Nephron progenitor cell (in vitro differentiated cells): ENCODE data around the gene FHL1.

Source experiments
- DNase-seq: peaks from one replicate; pipeline ENCODE4 v3.0.0; 2021
- H3K27ac Mint-ChIP-seq: 2 replicates; pipeline ENCODE4 v1.8.0; 2021; ENCODE audit warnings: mild to moderate bottlenecking, moderate library complexity, mixed read lengths
- H3K27me3 Mint-ChIP-seq: 2 replicates; pipeline ENCODE4 v1.8.0; 2021; ENCODE audit warnings: mild to moderate bottlenecking, low read depth, mixed read lengths; ENCODE audit not compliant: poor library complexity
- H3K36me3 Mint-ChIP-seq: 2 replicates; pipeline ENCODE4 v1.8.0; 2021; ENCODE audit warnings: low read depth, mixed read lengths
- H3K4me1 Mint-ChIP-seq: 2 replicates; pipeline ENCODE4 v1.8.0; 2021; ENCODE audit warnings: mixed read lengths
- H3K4me3 Mint-ChIP-seq: 2 replicates; pipeline ENCODE4 v1.8.0; 2021; ENCODE audit warnings: mild to moderate bottlenecking, moderate library complexity, mixed read lengths
- H3K9me3 Mint-ChIP-seq: 2 replicates; pipeline ENCODE4 v1.8.0; 2021; ENCODE audit warnings: mild to moderate bottlenecking, moderate library complexity, mixed read lengths
- TF ChIP-seq, protein P1 (sequence below): fragments of 200-600 bp; sonication (generic); IDR thresholded peaks from 2 replicates; pipeline ENCODE4 v1.5.0; 2021; ENCODE audit warnings: antibody characterized with exemption

FHL1 gene

DNA sequence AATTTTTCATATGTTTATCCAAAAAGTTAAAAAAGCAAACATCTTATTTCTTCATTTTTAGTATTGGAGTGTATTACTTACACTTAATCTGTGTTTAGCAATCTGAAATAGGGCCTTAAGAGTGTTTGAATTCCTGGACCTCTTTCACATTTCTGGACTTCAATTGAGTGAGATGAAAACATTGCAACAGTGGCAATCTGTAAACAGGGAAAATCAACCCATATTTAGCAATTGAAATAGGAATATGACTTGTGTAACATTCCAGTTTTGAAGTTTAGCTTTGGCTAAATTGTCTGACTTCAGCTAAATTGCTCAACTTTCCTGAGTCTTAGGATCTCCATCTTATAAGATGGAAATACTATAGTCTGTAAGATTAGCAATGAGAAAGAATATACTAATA lies 34.6 kb upstream of the FHL1 start:
- no peak for DNase-seq
- no peaks in the 10 kb centered on the region for H3K4me1 Mint-ChIP-seq
- no peak overlapping the region for H3K4me3 Mint-ChIP-seq
- TF ChIP-seq, protein P1, sequence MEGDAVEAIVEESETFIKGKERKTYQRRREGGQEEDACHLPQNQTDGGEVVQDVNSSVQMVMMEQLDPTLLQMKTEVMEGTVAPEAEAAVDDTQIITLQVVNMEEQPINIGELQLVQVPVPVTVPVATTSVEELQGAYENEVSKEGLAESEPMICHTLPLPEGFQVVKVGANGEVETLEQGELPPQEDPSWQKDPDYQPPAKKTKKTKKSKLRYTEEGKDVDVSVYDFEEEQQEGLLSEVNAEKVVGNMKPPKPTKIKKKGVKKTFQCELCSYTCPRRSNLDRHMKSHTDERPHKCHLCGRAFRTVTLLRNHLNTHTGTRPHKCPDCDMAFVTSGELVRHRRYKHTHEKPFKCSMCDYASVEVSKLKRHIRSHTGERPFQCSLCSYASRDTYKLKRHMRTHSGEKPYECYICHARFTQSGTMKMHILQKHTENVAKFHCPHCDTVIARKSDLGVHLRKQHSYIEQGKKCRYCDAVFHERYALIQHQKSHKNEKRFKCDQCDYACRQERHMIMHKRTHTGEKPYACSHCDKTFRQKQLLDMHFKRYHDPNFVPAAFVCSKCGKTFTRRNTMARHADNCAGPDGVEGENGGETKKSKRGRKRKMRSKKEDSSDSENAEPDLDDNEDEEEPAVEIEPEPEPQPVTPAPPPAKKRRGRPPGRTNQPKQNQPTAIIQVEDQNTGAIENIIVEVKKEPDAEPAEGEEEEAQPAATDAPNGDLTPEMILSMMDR: no peak
- H3K9me3 Mint-ChIP-seq: peaks cover 62% of the 10 kb centered on the region
- no peaks in the 10 kb centered on the region for H3K36me3 Mint-ChIP-seq
- H3K27me3 Mint-ChIP-seq: no peaks in the 10 kb centered on the region
- H3K27ac Mint-ChIP-seq: no peak overlapping the region

DNA sequence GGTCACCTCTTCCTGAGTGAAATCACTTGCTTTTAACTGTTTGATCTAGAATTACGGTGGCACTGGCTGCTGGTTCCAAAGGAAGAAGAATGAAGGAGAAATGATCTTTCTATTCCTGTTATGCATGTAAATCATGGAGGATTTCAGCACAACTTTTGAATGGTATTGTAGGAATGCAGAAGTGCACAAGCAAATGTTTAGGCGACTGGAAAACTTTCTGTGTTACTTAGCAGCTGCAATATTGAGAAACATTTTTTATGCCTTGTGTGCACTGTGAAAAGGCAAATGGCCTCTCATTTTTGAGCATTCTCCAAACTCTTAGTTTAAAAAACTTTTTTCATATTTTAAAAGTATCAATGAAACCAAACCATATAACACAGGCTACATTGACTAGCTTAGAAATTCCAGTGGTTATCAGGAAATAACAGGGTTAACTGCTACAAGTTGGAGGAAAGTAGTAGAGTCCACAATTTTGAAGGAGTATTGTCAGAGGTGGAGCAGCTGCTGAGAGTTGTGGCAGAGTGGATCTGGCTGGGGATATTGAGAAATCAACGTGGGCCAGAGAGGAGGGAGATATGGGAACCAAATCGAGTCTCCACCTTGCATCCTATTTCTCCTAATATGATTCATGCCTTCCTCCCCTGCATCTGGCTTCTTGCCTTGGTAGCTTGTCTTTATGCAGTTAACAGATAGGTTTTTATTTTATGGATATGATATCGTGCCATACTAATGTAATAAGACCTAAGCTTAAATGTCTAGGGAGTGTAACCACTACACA lies 32.0 kb upstream of the FHL1 start:
- Mint-ChIP-seq H3K4me1 (no peaks in the 10 kb centered on the region), H3K9me3 (peaks cover 62% of the 10 kb centered on the region), H3K27ac (no peak overlapping the region), H3K36me3 (no peaks in the 10 kb centered on the region), H3K4me3 (no peak overlapping the region), H3K27me3 (peaks cover 7% of the 10 kb centered on the region)
- TF ChIP-seq, protein P1: no peak
- no peak for DNase-seq

DNA sequence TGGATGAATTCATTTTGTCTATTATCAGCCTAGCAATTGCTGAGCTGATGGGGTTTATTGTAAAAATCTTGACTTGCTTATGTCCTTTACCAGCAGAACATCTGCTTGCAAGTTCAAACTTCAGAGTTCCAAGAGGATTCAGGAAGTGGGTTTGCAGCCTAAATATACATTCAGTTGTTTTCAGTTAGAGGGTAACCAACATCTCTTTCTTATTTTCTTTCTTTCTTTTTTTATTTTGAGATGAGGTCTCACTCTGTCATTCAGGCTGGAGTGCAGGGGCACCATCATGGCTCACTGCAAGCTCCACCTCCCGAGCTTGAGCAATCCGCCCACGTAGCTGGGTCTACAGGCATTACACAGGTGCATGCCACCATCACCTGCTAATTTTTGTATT lies 31.4 kb upstream of the FHL1 start:
- Mint-ChIP-seq H3K9me3 (peaks cover 59% of the 10 kb centered on the region), H3K27me3 (peaks cover 7% of the 10 kb centered on the region), H3K36me3 (no peaks in the 10 kb centered on the region), H3K4me1 (no peaks in the 10 kb centered on the region), H3K4me3 (no peak overlapping the region), H3K27ac (no peak overlapping the region)
- no peak for DNase-seq
- TF ChIP-seq, protein P1: no peak

DNA sequence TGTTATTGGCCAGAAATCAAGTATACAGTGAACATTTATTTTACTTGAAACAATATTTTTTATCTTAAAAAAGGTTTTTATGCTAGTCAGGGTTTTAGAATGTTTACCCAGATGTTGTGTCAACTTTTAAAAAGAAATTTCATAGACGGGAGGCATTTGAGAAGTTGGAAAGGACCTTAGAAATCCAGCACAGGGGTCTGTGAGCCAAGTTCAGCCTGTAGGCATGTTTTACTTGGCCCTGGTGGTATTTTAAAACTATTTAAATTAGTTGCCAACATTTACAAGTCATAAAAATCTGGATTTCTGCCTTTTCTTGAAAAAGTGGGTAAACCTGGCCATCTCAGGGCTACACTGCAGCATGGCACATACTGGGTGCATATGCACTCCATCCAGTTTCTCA lies 25.5 kb upstream of the FHL1 start:
- no peak overlapping the region for H3K27ac Mint-ChIP-seq
- no peak for DNase-seq

DNA sequence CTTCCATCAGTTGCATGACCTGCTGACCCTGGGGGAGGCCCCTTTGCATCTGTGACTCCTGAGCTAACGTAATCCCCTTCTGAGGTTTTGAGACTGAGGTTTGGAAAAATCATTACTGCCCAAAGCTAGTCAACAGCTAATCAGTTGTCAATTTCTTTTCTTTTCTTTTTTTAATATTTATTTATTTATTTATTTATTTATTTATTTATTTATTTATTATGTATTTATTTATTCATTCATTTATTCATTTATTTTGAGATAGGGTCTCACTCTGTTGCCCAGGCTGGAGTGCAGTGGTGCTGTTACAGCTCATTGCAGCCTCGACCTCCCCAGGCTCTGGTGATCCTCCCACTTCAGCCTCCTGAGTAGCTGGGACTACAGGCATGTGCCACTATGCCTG lies 25.1 kb upstream of the FHL1 start:
- no peak for DNase-seq
- H3K27me3 Mint-ChIP-seq: peaks cover 7% of the 10 kb centered on the region
- no peaks in the 10 kb centered on the region for H3K4me1 Mint-ChIP-seq
- H3K27ac Mint-ChIP-seq: no peak overlapping the region
- H3K9me3 Mint-ChIP-seq: peaks cover 53% of the 10 kb centered on the region
- no peak overlapping the region for H3K4me3 Mint-ChIP-seq
- H3K36me3 Mint-ChIP-seq: no peaks in the 10 kb centered on the region
- TF ChIP-seq, protein P1: no peak

More for the DNA sequence above, 25.5 kb upstream of the FHL1 start:
- H3K36me3 Mint-ChIP-seq: no peaks in the 10 kb centered on the region
- peaks cover 50% of the 10 kb centered on the region for H3K9me3 Mint-ChIP-seq
- peaks cover 7% of the 10 kb centered on the region for H3K27me3 Mint-ChIP-seq
- TF ChIP-seq, protein P1: no peak
- no peak overlapping the region for H3K4me3 Mint-ChIP-seq
- H3K4me1 Mint-ChIP-seq: no peaks in the 10 kb centered on the region

DNA sequence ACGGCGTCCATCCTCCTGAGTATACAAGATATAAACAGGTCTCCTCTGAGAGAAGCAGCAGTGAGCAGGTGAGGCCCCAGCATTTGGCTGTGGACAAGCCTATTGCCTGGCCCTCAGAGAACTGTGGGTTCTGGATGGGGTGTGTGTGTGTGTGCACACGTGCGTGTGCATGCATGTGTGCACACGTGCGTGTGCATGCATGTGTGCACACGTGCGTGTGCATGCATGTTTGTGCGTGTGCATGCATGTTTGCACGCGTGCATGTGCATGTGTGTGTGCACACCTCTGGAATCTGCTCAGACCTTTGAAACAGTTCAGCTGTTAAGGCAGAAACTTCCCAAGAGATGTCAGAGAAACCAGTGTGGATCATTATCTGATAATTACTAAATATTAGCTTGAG lies 22.2 kb upstream of the FHL1 start:
- no peaks in the 10 kb centered on the region for H3K36me3 Mint-ChIP-seq
- no peak overlapping the region for H3K4me3 Mint-ChIP-seq

More for the DNA sequence above, 22.2 kb upstream of the FHL1 start:
- H3K4me1 Mint-ChIP-seq: no peaks in the 10 kb centered on the region
- peaks cover 47% of the 10 kb centered on the region for H3K9me3 Mint-ChIP-seq
- TF ChIP-seq, protein P1: no peak
- H3K27me3 Mint-ChIP-seq: no peaks in the 10 kb centered on the region
- DNase-seq: no peak
- H3K27ac Mint-ChIP-seq: no peak overlapping the region
